GM18526 (cell line): ENCODE data around the gene TEX51.

Experiments used
- POLR2A ChIP-seq: IDR thresholded peaks from 3 replicates; pipeline ENCODE4 v1.6.1; 2011; ENCODE audit not compliant: insufficient read length; ENCODE audit errors: extremely low read depth

Gene TEX51

GRCh38 chr2:126898636-126899035, at the start of gene TEX51:
Gene TEX51, plus strand, starts transcription at chr2:126898890. Its CDS starts 29 bp downstream, at chr2:126898919.
- TF ChIP-seq POLR2A = no peak

- TF ChIP-seq POLR2A = no peak
Observed at GRCh38 chr2:126849054-126849453, 49.6 kb upstream of the TEX51 start.

GRCh38 chr2:126849486-126849885, 49.2 kb upstream of the TEX51 start:
- no peak for TF ChIP-seq POLR2A

- no peak for TF ChIP-seq POLR2A
Observed at GRCh38 chr2:126849991-126850535, 48.6 kb upstream of the TEX51 start.

- no peak for TF ChIP-seq POLR2A
Observed at GRCh38 chr2:126850940-126851339, 47.8 kb upstream of the TEX51 start.

GRCh38 chr2:126851756-126852155, 46.9 kb upstream of the TEX51 start:
- no peak for TF ChIP-seq POLR2A

- TF ChIP-seq POLR2A = no peak
Observed at GRCh38 chr2:126852361-126852760, 46.3 kb upstream of the TEX51 start.

GRCh38 chr2:126855606-126856005, 43.1 kb upstream of the TEX51 start:
- TF ChIP-seq POLR2A = no peak

GRCh38 chr2:126856403-126856802, 42.3 kb upstream of the TEX51 start:
- TF ChIP-seq POLR2A = no peak

GRCh38 chr2:126857502-126857901, 41.2 kb upstream of the TEX51 start:
- TF ChIP-seq POLR2A = no peak

- TF ChIP-seq POLR2A = no peak
Observed at GRCh38 chr2:126858013-126858412, 40.7 kb upstream of the TEX51 start.

- no peak for TF ChIP-seq POLR2A
Observed at GRCh38 chr2:126858436-126858835, 40.3 kb upstream of the TEX51 start.

- no peak for TF ChIP-seq POLR2A
Observed at GRCh38 chr2:126858991-126859390, 39.7 kb upstream of the TEX51 start.

GRCh38 chr2:126859631-126860030, 39.1 kb upstream of the TEX51 start:
- no peak for TF ChIP-seq POLR2A

- TF ChIP-seq POLR2A = no peak
Observed at GRCh38 chr2:126860385-126860784, 38.3 kb upstream of the TEX51 start.

- TF ChIP-seq POLR2A = no peak
Observed at GRCh38 chr2:126862730-126863129, 36.0 kb upstream of the TEX51 start.

GRCh38 chr2:126863336-126864015, 35.2 kb upstream of the TEX51 start:
- no peak for TF ChIP-seq POLR2A
